OCI-LY1 (cell line): ENCODE data around the gene BEX5.

Source experiments
- EZH2 ChIP-seq: fragments of 200-600 bp; sonication (generic), shearing (Covaris generic); IDR thresholded peaks from 2 replicates; pipeline ENCODE4 v1.8.0; 2017; ENCODE audit warnings: borderline replicate concordance, mixed run types, mild to moderate bottlenecking, antibody characterized with exemption, low read length, moderate library complexity, mixed read lengths
- TF ChIP-seq, protein P1 (sequence below): fragments of 200-600 bp; sonication (generic), shearing (Covaris generic); IDR thresholded peaks from 2 replicates; pipeline ENCODE4 v1.5.1; 2017; ENCODE audit warnings: mild to moderate bottlenecking, antibody characterized with exemption, low read length, moderate library complexity, mixed read lengths

DNA sequence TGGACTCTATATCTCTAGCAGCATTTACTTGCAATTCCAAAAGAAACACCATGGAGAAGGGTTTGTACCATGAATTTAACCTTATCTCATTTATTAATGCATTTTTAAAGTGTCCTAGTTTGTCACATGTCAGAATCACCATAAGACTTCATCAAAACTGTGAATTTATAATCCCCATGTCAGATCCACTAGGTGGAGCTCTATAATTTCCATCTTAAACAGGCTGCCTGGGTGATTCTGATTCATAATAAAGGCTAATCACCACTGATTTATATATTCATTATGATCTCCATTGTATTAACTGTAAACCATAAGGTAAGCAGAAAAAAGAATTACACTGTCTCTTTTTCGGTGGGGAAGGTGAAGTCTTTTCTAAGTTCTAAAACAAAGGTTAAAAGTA is 26.3 kb downstream of the BEX5 start:
- TF ChIP-seq, protein P1, sequence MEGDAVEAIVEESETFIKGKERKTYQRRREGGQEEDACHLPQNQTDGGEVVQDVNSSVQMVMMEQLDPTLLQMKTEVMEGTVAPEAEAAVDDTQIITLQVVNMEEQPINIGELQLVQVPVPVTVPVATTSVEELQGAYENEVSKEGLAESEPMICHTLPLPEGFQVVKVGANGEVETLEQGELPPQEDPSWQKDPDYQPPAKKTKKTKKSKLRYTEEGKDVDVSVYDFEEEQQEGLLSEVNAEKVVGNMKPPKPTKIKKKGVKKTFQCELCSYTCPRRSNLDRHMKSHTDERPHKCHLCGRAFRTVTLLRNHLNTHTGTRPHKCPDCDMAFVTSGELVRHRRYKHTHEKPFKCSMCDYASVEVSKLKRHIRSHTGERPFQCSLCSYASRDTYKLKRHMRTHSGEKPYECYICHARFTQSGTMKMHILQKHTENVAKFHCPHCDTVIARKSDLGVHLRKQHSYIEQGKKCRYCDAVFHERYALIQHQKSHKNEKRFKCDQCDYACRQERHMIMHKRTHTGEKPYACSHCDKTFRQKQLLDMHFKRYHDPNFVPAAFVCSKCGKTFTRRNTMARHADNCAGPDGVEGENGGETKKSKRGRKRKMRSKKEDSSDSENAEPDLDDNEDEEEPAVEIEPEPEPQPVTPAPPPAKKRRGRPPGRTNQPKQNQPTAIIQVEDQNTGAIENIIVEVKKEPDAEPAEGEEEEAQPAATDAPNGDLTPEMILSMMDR: peak; percentile 39; the same call in 1 of the 2 replicates
- TF ChIP-seq EZH2: no peak
